B cell (primary cell): ENCODE data around the gene PSME3IP1. TPM values are rescaled to one million over a fixed set of nuclear protein-coding genes. Genes with fewer than 3 reads are reported as not detected.
A peak's percentile ranks its signal among the peaks of the same experiment; 100 is the strongest.

Experiments
- ATAC-seq: fragments of 200-7000 bp; cut with Tn5 transposase; one replicate; pipeline ENCODE4 v1.10.0; 2021; ENCODE audit warnings: low read depth, mild to moderate bottlenecking, moderate number of reproducible peaks, moderate library complexity
- CTCF ChIA-PET: fragments of 350-600 bp; sonication (Branson Sonifier 250); formaldehyde crosslinking; loops from one replicate; lab custom pipeline; 2021; ENCODE audit warnings: antibody characterized with exemption, inconsistent platforms; lab: Charles Lee
- POLR2A ChIA-PET: fragments of 350-600 bp; sonication (Branson Sonifier 250); formaldehyde crosslinking; loops from one replicate; lab custom pipeline; 2021; ENCODE audit warnings: antibody characterized with exemption; lab: Charles Lee
- DNase-seq: peaks from one replicate; pipeline ENCODE4 v3.0.0; 2013
- H2AFZ ChIP-seq: 2 replicates; pipeline ENCODE4 v1.6.1; 2012; ENCODE audit warnings: mild to moderate bottlenecking, low read depth, low read length; ENCODE audit not compliant: insufficient read depth, poor library complexity, severe bottlenecking
- H3K27ac ChIP-seq, 2 donors: 1 replicate in 1 of 2; 2 replicates in 1 of 2; pipeline ENCODE4 v1.5.1; 2012 to 2013; ENCODE audit warnings: low read length in 2 of 2, mild to moderate bottlenecking in 2 of 2, moderate library complexity in 1 of 2
- H3K27me3 ChIP-seq, 4 experiments: fragments of 200-600 bp in 1 of 4; sonication (generic) in 1 of 4; replicated peaks in 1 of 4; 1 replicate in 2 of 4; 2 replicates in 2 of 4; pipeline versions ENCODE4 v1.6.1 to v1.7.0; 2013 to 2016; ENCODE audit warnings: low read length in 3 of 4, mild to moderate bottlenecking in 2 of 4, mixed read lengths in 1 of 4, moderate library complexity in 1 of 4; ENCODE audit not compliant: insufficient read depth in 4 of 4, control insufficient read depth in 3 of 4; ENCODE audit errors: control extremely low read depth in 1 of 4
- H3K36me3 ChIP-seq, 2 experiments: replicated peaks in 1 of 2; 1 replicate in 1 of 2; 2 replicates in 1 of 2; pipeline versions ENCODE4 v1.6.1 to v1.7.1; 2013; ENCODE audit warnings: low read length in 1 of 2; ENCODE audit not compliant: insufficient read depth in 2 of 2, control insufficient read depth in 1 of 2; ENCODE audit errors: control extremely low read depth in 1 of 2, extremely low read depth in 1 of 2
- H3K4me1 ChIP-seq, 2 donors: fragments of 200-600 bp in 1 of 2; sonication (generic) in 1 of 2; 1 replicate in 1 of 2; 2 replicates in 1 of 2; pipeline versions ENCODE4 v1.5.1 to v1.6.1; 2013 to 2017; ENCODE audit warnings: low read length in 2 of 2; ENCODE audit not compliant: control insufficient read depth in 2 of 2, insufficient read depth in 2 of 2
- H3K4me2 ChIP-seq: replicated peaks from 2 replicates; pipeline ENCODE3; 2012; ENCODE audit warnings: mild to moderate bottlenecking, low read depth, low read length; ENCODE audit not compliant: poor library complexity, severe bottlenecking
- H3K4me3 ChIP-seq, 5 experiments: fragments of 200-600 bp in 1 of 5; sonication (generic) in 1 of 5; 1 replicate in 3 of 5; 2 replicates in 2 of 5; pipeline versions ENCODE4 v1.5.1 to v1.7.0; 2011 to 2016; ENCODE audit warnings: low read length in 4 of 5, mild to moderate bottlenecking in 4 of 5, low read depth in 2 of 5, control low read depth in 1 of 5, moderate library complexity in 1 of 5; ENCODE audit not compliant: insufficient read depth in 1 of 5; ENCODE audit errors: control extremely low read depth in 1 of 5, extremely low read depth in 1 of 5
- H3K79me2 ChIP-seq: fragments of 200-600 bp; sonication (generic); one replicate; pipeline ENCODE4 v1.6.0; 2016; ENCODE audit warnings: low read length; ENCODE audit not compliant: control insufficient read depth, insufficient read depth
- H3K9ac ChIP-seq: fragments of 200-600 bp; sonication (generic); 2 replicates; pipeline ENCODE4 v1.6.1; 2017; ENCODE audit warnings: mild to moderate bottlenecking, low read length, moderate library complexity
- H3K9me3 ChIP-seq, 3 donors: one replicate each; pipeline versions ENCODE4 v1.6.1 to v1.7.1; 2013; ENCODE audit warnings: low read length in 2 of 3; ENCODE audit not compliant: control insufficient read depth in 2 of 3, insufficient read depth in 1 of 3; ENCODE audit errors: control extremely low read depth in 1 of 3
- H4K20me1 ChIP-seq: 2 replicates; pipeline ENCODE4 v1.6.0; 2012; ENCODE audit warnings: mild to moderate bottlenecking, low read length; ENCODE audit not compliant: insufficient read depth, control insufficient read depth, poor library complexity, severe bottlenecking
- H3K27ac Mint-ChIP-seq: one replicate; pipeline ENCODE4 v1.8.0; 2021; ENCODE audit warnings: mixed read lengths
- H3K27me3 Mint-ChIP-seq: one replicate; pipeline ENCODE4 v1.8.0; 2021; ENCODE audit warnings: mixed read lengths
- H3K4me1 Mint-ChIP-seq: one replicate; pipeline ENCODE4 v1.8.0; 2021; ENCODE audit warnings: mixed read lengths
- H3K4me3 Mint-ChIP-seq: one replicate; pipeline ENCODE4 v1.8.0; 2021; ENCODE audit warnings: mixed read lengths
- H3K9me3 Mint-ChIP-seq: one replicate; pipeline ENCODE4 v1.8.0; 2022; ENCODE audit warnings: mixed read lengths; ENCODE audit not compliant: insufficient read depth
- EZH2 ChIP-seq: IDR thresholded peaks from 2 replicates; pipeline ENCODE4 v1.6.1; 2012; ENCODE audit warnings: borderline replicate concordance, low read depth, mild to moderate bottlenecking, moderate library complexity, low read length; ENCODE audit not compliant: insufficient read depth, poor library complexity, severe bottlenecking
- WGBS: methylation state at CpG from one replicate; pipeline ENCODE4 v1.1.5; 2013; ENCODE audit warnings: missing lambda C conversion rate; ENCODE audit not compliant: insufficient coverage; 5-methylcytosine and 5-hydroxymethylcytosine counted together
- intact Hi-C: fragments of 100-400 bp; cut with micrococcal nuclease; formaldehyde crosslinking; loops from one replicate; pipeline ENCODE4 v1.10.0; 2022
- polyA plus RNA-seq: library from polyadenylated mRNA; depleted of rRNA; stranded (reverse); fragments of >200 nt; gene quantifications from 2 replicates; pipeline ENCODE4 v1.2.3, GENCODE V29; 2012
- total RNA-seq, 2 donors: library from RNA; stranded (reverse); fragments of 120-200 nt in 1 of 2; gene quantifications; 1 replicate in 1 of 2; 2 replicates in 1 of 2; pipeline versions ENCODE4 v1.2.3 to v1.2.4, GENCODE V29; 2013 to 2022
- TF ChIP-seq, protein P1 (sequence below): fragments of 200-600 bp; IDR thresholded peaks from one replicate; pipeline ENCODE4 v1.8.0; 2022; ENCODE audit warnings: antibody characterized with exemption, mild to moderate bottlenecking

PSME3IP1 gene
- total and polyA plus RNA-seq, 2 donors (not counting 1 experiment from before 2014, with no cell fraction given), result 125 to 166 TPM

DNA sequence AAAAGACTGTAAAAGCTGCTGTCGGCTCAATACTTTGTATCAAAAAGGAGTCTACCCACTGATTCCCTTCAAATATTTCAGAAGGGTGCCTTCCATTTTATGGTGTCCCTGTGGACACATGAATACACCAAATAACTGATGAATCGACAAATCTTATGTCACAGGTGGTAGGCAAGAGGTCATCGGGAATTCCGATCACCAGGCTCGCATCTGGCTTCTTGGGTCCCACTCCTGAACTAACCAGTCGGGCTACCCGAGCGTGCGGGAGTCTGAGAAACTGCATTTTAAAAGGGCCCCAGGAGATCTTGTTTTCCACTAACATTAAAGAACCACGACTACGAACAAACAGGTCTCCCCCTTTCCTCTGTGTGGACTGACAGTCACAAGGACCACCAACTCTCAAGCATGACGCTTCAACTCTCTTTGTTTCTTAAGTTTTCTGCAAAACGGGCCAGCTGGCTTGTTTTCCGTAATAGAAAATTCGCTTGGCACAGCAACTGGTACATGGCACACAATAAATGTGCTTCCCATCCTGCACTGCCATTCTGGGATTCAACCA is 873 bp downstream of the PSME3IP1 start:
- H4K20me1 ChIP-seq, result peaks cover 30% of the 10 kb centered on the region
- TF ChIP-seq, protein P1, sequence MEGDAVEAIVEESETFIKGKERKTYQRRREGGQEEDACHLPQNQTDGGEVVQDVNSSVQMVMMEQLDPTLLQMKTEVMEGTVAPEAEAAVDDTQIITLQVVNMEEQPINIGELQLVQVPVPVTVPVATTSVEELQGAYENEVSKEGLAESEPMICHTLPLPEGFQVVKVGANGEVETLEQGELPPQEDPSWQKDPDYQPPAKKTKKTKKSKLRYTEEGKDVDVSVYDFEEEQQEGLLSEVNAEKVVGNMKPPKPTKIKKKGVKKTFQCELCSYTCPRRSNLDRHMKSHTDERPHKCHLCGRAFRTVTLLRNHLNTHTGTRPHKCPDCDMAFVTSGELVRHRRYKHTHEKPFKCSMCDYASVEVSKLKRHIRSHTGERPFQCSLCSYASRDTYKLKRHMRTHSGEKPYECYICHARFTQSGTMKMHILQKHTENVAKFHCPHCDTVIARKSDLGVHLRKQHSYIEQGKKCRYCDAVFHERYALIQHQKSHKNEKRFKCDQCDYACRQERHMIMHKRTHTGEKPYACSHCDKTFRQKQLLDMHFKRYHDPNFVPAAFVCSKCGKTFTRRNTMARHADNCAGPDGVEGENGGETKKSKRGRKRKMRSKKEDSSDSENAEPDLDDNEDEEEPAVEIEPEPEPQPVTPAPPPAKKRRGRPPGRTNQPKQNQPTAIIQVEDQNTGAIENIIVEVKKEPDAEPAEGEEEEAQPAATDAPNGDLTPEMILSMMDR, result no peak
- no peak for TF ChIP-seq EZH2
- ATAC-seq, result no peak
- H3K4me1 Mint-ChIP-seq, result peaks cover 58% of the 10 kb centered on the region
- ChIA-PET POLR2A (interaction anchor here (0.5 to 1.2 kb wide), 4 partner anchors 61 to 306 kb away, joined by 3 to 5 read pairs (median 4); partner anchors contain the start of gene ARL2BP), CTCF (interaction anchor here (1.3 to 2.0 kb wide), 2 partner anchors 232 to 278 kb away, joined by 3 to 4 read pairs; partner anchors contain the start of gene POLR2C)
- H3K79me2 ChIP-seq, result peaks cover 96% of the 10 kb centered on the region
- H2AFZ ChIP-seq, result peak overlapping the region; percentile 90
- peak overlapping the region; percentile 90 for H3K4me3 Mint-ChIP-seq
- 33% methylated on average over 15 of the region's 15 CpGs for WGBS
- peaks cover 2 to 6% of the 10 kb centered on the region in 2 experiments for H3K36me3 ChIP-seq
- H3K4me2 ChIP-seq, result peak overlapping the region; percentile 91
- H3K9me3 ChIP-seq, result no peaks in the 10 kb centered on the region
- no peaks in the 10 kb centered on the region for H3K27me3 Mint-ChIP-seq
- peak overlapping the region; percentile 77 to 92 for H3K27ac ChIP-seq
- DNase-seq, result no peak
- H3K4me3 ChIP-seq, result peak overlapping the region; percentile 81 to 99 (median 88)
- intact Hi-C loops, result loop anchor here (5.0 to 10.0 kb wide), 7 partner anchors 38 to 1442 kb away; partner anchors contain the start of genes AMFR, CCDC102A, CNOT1 and CPNE2
- peak overlapping the region; percentile 90 for H3K9ac ChIP-seq
- H3K27me3 ChIP-seq, result no peaks in the 10 kb centered on the region
- peak overlapping the region; percentile 98 for H3K27ac Mint-ChIP-seq
- H3K4me1 ChIP-seq, result peaks cover 26 to 28% of the 10 kb centered on the region in 2 donors
- no peaks in the 10 kb centered on the region for H3K9me3 Mint-ChIP-seq

DNA sequence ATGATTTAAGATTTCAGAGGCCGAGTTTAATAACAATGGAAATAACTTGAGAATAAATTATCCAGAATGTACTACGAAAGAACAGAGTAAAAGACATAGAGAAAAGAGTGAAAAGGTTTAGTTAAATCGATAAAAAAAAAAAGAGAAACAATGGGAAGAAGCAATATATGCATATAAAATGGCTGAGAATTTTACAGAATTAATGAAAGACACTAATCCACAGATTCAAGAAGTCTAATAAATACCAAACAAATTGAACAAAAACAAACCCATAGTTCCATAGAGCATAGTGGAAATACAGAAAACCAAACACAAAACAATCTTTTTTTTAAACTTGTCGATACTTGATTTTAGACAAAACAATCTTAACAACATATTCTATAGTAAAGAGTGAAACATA is 1.7 kb downstream of the PSME3IP1 start:
- Histone ChIP-seq H3K27ac (no peak overlapping the region), H3K4me1 (peaks cover 26 to 28% of the 10 kb centered on the region in 2 donors), H3K4me2 (peak overlapping the region; percentile 91), H3K4me3 (no peak overlapping the region), H2AFZ (no peak overlapping the region), H3K9ac (no peak overlapping the region), H3K79me2 (peaks cover 95% of the 10 kb centered on the region), H3K27me3 (no peaks in the 10 kb centered on the region), H4K20me1 (peaks cover 27% of the 10 kb centered on the region), H3K9me3 (no peaks in the 10 kb centered on the region), H3K36me3 (peaks cover 3 to 6% of the 10 kb centered on the region in 2 experiments)
- intact Hi-C loops, result loop anchor here (5.0 to 10.0 kb wide), 2 partner anchors 37 to 759 kb away; partner anchors contain the start of gene AMFR
- POLR2A ChIA-PET, result no interaction called here
- Mint-ChIP-seq H3K4me1 (peaks cover 57% of the 10 kb centered on the region), H3K9me3 (no peaks in the 10 kb centered on the region), H3K27ac (peak overlapping the region; percentile 7), H3K27me3 (no peaks in the 10 kb centered on the region), H3K4me3 (peak overlapping the region; percentile 90)
- no CpG with 5 or more reads among the region's 4 CpGs for WGBS
- no peak for DNase-seq
- no peak for ATAC-seq
- CTCF ChIA-PET, result interaction anchor here (0.7 kb wide), 1 partner anchor 232 kb away, joined by 5 read pairs; no protein-coding TSS in a partner anchor
- TF ChIP-seq, protein P1, result no peak
- TF ChIP-seq EZH2, result no peak
